Stimulated activated CD8-positive, alpha-beta memory T cell treated with anti-CD3 and anti-CD28 coated beads, Interleukin-15, amount 100 ng/mL, for 24 hours (primary cell): ENCODE results near the gene ZNF771.
"Not testable (repeated sequence)": the region's sequence is repeated elsewhere in the genome, so short reads cannot be mapped to it uniquely, and the experiment has no call there.

Source experiments
- DNase-seq: peaks from one replicate; pipeline ENCODE4 v3.0.0-alpha.2; 2020; ENCODE audit warnings: low read depth

ZNF771 gene

GRCh38 chr16:30434852-30435251, 27.4 kb downstream of the ZNF771 start:
- DNase-seq: no peak

GRCh38 chr16:30437511-30438046, 30.2 kb downstream of the ZNF771 start:
- DNase-seq: no peak

GRCh38 chr16:30438835-30439234, 31.4 kb downstream of the ZNF771 start:
- no peak for DNase-seq

GRCh38 chr16:30439720-30440348, 32.4 kb downstream of the ZNF771 start:
- DNase-seq: no peak

GRCh38 chr16:30443631-30444030, 36.2 kb downstream of the ZNF771 start:
- DNase-seq: no peak

GRCh38 chr16:30444231-30445148, 37.1 kb downstream of the ZNF771 start:
- no peak for DNase-seq

- DNase-seq: no peak
Measured at GRCh38 chr16:30445149-30445407, 37.7 kb downstream of the ZNF771 start.

- peak; percentile 84 for DNase-seq
Measured at GRCh38 chr16:30445408-30446202, 38.2 kb downstream of the ZNF771 start, which contains the start of gene SEPHS2. Gene SEPHS2 (minus strand): TSS chr16:30445874. CDS start chr16:30445727, 147 bp downstream.

- DNase-seq: no peak
Measured at GRCh38 chr16:30446203-30446595, 38.8 kb downstream of the ZNF771 start.

- DNase-seq: no peak
Measured at GRCh38 chr16:30447512-30448226, 40.3 kb downstream of the ZNF771 start.

GRCh38 chr16:30449116-30449435, 41.7 kb downstream of the ZNF771 start:
- no peak for DNase-seq

- DNase-seq: not testable (repeated sequence)
Measured at GRCh38 chr16:30452709-30453580, 45.5 kb downstream of the ZNF771 start.

- no peak for DNase-seq
Measured at GRCh38 chr16:30456302-30456701, 48.9 kb downstream of the ZNF771 start.

- DNase-seq: no peak
Measured at GRCh38 chr16:30457256-30457655, 49.9 kb downstream of the ZNF771 start.

- DNase-seq: no peak
Measured at GRCh38 chr16:30457743-30458560, 50.5 kb downstream of the ZNF771 start.

GRCh38 chr16:30458561-30459394, 51.4 kb downstream of the ZNF771 start:
- peak; percentile 50 for DNase-seq

GRCh38 chr16:30459456-30459855, 52.0 kb downstream of the ZNF771 start:
- DNase-seq: no peak

GRCh38 chr16:30461426-30461825, 54.0 kb downstream of the ZNF771 start:
- DNase-seq: not testable (repeated sequence)

- no peak for DNase-seq
Measured at GRCh38 chr16:30464078-30464477, 56.7 kb downstream of the ZNF771 start.
